ENCODE data around the gene DSCAML1. TPM values are rescaled to one million over a fixed set of nuclear protein-coding genes. Genes with fewer than 3 reads are reported as not detected.

The DSCAML1 gene
- total and polyA plus RNA-seq, 9 of the 15 experiments (the other 6 are each of a cell fraction or from before 2014, with no cell fraction given): not detected

DNA sequence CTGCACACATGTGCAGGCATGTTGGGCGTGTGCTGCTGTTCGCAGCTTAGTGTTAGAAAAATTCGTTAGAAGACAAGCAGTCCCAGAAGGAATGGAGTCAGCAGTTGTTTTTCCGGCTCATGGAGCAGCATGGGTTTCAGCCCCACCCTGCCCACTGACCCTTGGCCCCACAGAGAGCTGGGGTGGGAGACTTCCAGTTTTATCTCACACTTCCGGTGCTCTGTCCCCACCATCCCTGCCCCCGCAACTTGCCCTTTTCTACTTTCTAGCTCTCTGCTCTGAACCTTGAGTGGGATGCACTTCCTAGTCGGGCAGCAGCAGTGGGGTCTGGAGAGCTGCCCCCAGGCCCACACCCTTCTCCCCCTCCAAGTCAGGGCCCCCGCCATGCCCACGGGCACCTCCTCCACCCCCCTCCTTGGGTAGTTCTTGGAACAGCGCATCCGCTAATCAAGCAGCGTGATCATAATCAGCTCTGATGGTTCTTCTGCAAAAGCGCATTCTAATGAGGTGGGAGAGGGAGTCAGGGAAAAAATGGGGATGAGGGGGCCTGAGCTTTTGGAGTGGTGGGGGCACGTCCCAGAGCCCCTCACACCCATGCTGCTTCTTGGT is 285.0 kb downstream of the DSCAML1 start:
- Histone ChIP-seq H3K4me2 (ENCODE audit: insufficient read depth, low read length) (no peak overlapping the region), H3K79me2 (ENCODE audit: control insufficient read depth, insufficient read depth, low read length) (no peaks in the 10 kb centered on the region), H3K4me1 (replicated peaks in 1 of 2; ENCODE audit: control insufficient read depth in 2 of 2, insufficient read depth in 2 of 2, low read length in 2 of 2) (no peaks in the 10 kb centered on the region; a peak in 2 of 5 replicates), H4K20me1 (replicated peaks; ENCODE audit: control insufficient read depth, insufficient read depth, low read length) (peaks cover 2% of the 10 kb centered on the region; the same call in 1 of the 2 replicates), H3K4me3 (no peak overlapping the region), H3K27ac (ENCODE audit: extremely low read depth, low read depth, low read length) (no peak overlapping the region), H3K36me3 (ENCODE audit: control insufficient read depth, insufficient read depth, low read length) (no peaks in the 10 kb centered on the region), H3K9ac (ENCODE audit: insufficient read depth in 1 of 2, low read depth in 2 of 2, low read length in 2 of 2) (no peak overlapping the region), H3K9me1 (ENCODE audit: control insufficient read depth, insufficient read depth, low read length) (no peaks in the 10 kb centered on the region), H3K9me3 (replicated peaks; ENCODE audit: control insufficient read depth, insufficient read depth, low read depth, low read length) (no peaks in the 10 kb centered on the region), H2AFZ (ENCODE audit: low read depth, low read length) (no peak overlapping the region), H3K27me3 (ENCODE audit: control insufficient read depth in 2 of 2, insufficient read depth in 2 of 2, low read length in 2 of 2) (peaks cover 14 to 84% of the 10 kb centered on the region in 2 experiments)
- in situ Hi-C loops (cut with MboI) (no loop called here), intact Hi-C loops (cut with micrococcal nuclease) (no loop called here)
- ATAC-seq (no peak), FAIRE-seq (no peak), DNase-seq (ENCODE audit: extremely low read depth in 1 of 4, low spot score in 3 of 4) (no peak)
- ChIA-PET POLR2A (interaction anchor here (0.9 to 1.5 kb wide), 2 partner anchors 13 to 15 kb away, joined by 3 to 5 read pairs; no protein-coding TSS in a partner anchor), CTCF (ENCODE audit: low intra/inter-chr PET ratio) (no interaction called here)
- no TSS peak for BruUV-seq (replicated peaks)
- no peak for TF ChIP-seq HNRNPLL (IDR thresholded peaks at IDR 0.05; ENCODE audit: low read depth, low read length, poor library complexity, severe bottlenecking)
- TF ChIP-seq SMAD3 (CRISPR knock-in tag; conservative IDR thresholded peaks at IDR 0.05): no peak
- TF ChIP-seq, protein P1, sequence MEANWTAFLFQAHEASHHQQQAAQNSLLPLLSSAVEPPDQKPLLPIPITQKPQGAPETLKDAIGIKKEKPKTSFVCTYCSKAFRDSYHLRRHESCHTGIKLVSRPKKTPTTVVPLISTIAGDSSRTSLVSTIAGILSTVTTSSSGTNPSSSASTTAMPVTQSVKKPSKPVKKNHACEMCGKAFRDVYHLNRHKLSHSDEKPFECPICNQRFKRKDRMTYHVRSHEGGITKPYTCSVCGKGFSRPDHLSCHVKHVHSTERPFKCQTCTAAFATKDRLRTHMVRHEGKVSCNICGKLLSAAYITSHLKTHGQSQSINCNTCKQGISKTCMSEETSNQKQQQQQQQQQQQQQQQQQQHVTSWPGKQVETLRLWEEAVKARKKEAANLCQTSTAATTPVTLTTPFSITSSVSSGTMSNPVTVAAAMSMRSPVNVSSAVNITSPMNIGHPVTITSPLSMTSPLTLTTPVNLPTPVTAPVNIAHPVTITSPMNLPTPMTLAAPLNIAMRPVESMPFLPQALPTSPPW (CRISPR knock-in tag; IDR thresholded peaks at IDR 0.05): peak; percentile 74
- TF ChIP-seq NR2C2 (CRISPR knock-in tag; IDR thresholded peaks at IDR 0.05): no peak
- 0 out of 2 replicates have a peak, but pooled peaks have one; percentile 32 for TF ChIP-seq NR2C2 (tag; IDR thresholded peaks at IDR 0.05)
- TF ChIP-seq GABPA (tag; conservative IDR thresholded peaks at IDR 0.05; ENCODE audit: low read depth): peak; percentile 68
- WGBS (ENCODE audit: insufficient coverage, low coverage, missing lambda C conversion rate): 0% methylated on average over 13 of the region's 14 CpGs

Measured in K562 (cell line).